ENCODE data around the gene CCDC197. TPM values are rescaled to one million over a fixed set of nuclear protein-coding genes. Genes with fewer than 3 reads are reported as not detected.

CCDC197 gene
- total and polyA plus RNA-seq, 3 donors from 2014 or later = 5.6 to 31.0 (median 20.7) TPM

- no peaks in the 10 kb centered on the region for H3K9me3 ChIP-seq
- no peak overlapping the region for H3K4me3 ChIP-seq
- intact Hi-C loops (cut with DNase I; ENCODE audit: low total_unique reads) = no loop called here
- no peak for TF ChIP-seq CTCF (IDR thresholded peaks at IDR 0.05)
- no peak for TF ChIP-seq POLR2A (IDR thresholded peaks at IDR 0.05)
- DNase-seq = no peak
- no peaks in the 10 kb centered on the region for H3K27me3 ChIP-seq
- no peaks in the 10 kb centered on the region for H3K36me3 ChIP-seq (ENCODE audit: low read depth, missing control alignments)
- 68 to 74% methylated on average over 1 of the region's 1 CpG for WGBS, 2 donors
- peaks cover 46% of the 10 kb centered on the region for H3K4me1 ChIP-seq
- H3K27ac ChIP-seq = no peak overlapping the region
These were observed 61.1 kb downstream of the CCDC197 start for GRCh38 chr14:94058128-94058673.

Small RNA genes lying within 50 kb of the gene (microRNA-seq; reads per million reads assigned to microRNA genes)
- 0 reads per million in 2 donors for gene MIR4506 (ENCODE audit: borderline number of aligned reads in 2 of 2, borderline replicate concordance in 1 of 2)

Small RNA genes lying within 50 kb of the gene (small RNA-seq; reads per million reads assigned to genes)
- gene MIR4506 = 0 reads per million in 2 donors

Other genes starting within 250 kb of the CCDC197 start
- gene PRIMA1, start 208.8 kb upstream of the CCDC197 start, total RNA-seq = 1 to 10 TPM; 2.1 to 3.4 TPM
- 7.3 TPM for gene PRIMA1, start 208.8 kb upstream of the CCDC197 start, polyA plus RNA-seq (ENCODE audit: insufficient read depth, low read depth, low replicate concordance)
- gene FAM181A, start 70.0 kb upstream of the CCDC197 start, total RNA-seq = 10 to 100 TPM; 12.7 to 18.0 TPM
- 48.5 TPM for gene FAM181A, start 70.0 kb upstream of the CCDC197 start, polyA plus RNA-seq (ENCODE audit: insufficient read depth, low read depth, low replicate concordance)
- gene ASB2, start 20.7 kb upstream of the CCDC197 start, total RNA-seq = 1 to 10 TPM; 3.7 to 4.3 TPM
- 3.5 TPM for gene ASB2, start 20.7 kb upstream of the CCDC197 start, polyA plus RNA-seq (ENCODE audit: insufficient read depth, low read depth, low replicate concordance)
- 10 to 100 TPM in 1 of 2 donors, 1 to 10 TPM in 1; 8.4 to 19.3 TPM for gene OTUB2, start 29.0 kb downstream of the CCDC197 start, total RNA-seq
- 16.8 TPM for gene OTUB2, start 29.0 kb downstream of the CCDC197 start, polyA plus RNA-seq (ENCODE audit: insufficient read depth, low read depth, low replicate concordance)
- 100 to 1,000 TPM; 378 to 485 TPM for gene DDX24, start 83.9 kb downstream of the CCDC197 start, total RNA-seq
- 431 TPM for gene DDX24, start 83.9 kb downstream of the CCDC197 start, polyA plus RNA-seq (ENCODE audit: insufficient read depth, low read depth, low replicate concordance)
- 100 to 1,000 TPM; 174 to 219 TPM for gene IFI27L1, start 84.0 kb downstream of the CCDC197 start, total RNA-seq
- 209 TPM for gene IFI27L1, start 84.0 kb downstream of the CCDC197 start, polyA plus RNA-seq (ENCODE audit: insufficient read depth, low read depth, low replicate concordance)
- 100 to 1,000 TPM; 388 to 531 TPM for gene IFI27, start 113.4 kb downstream of the CCDC197 start, total RNA-seq
- 312 TPM for gene IFI27, start 113.4 kb downstream of the CCDC197 start, polyA plus RNA-seq (ENCODE audit: insufficient read depth, low read depth, low replicate concordance)
- gene IFI27L2, start 132.3 kb downstream of the CCDC197 start, total RNA-seq = 100 to 1,000 TPM; 182 to 187 TPM
- 71.8 TPM for gene IFI27L2, start 132.3 kb downstream of the CCDC197 start, polyA plus RNA-seq (ENCODE audit: insufficient read depth, low read depth, low replicate concordance)
- 10 to 100 TPM; 24.3 to 26.7 TPM for gene PPP4R4, start 177.0 kb downstream of the CCDC197 start, total RNA-seq
- 15.8 TPM for gene PPP4R4, start 177.0 kb downstream of the CCDC197 start, polyA plus RNA-seq (ENCODE audit: insufficient read depth, low read depth, low replicate concordance)

Data from testis (tissue), 3 donors.